ENCODE results near the gene TET3. TPM values are rescaled to one million over a fixed set of nuclear protein-coding genes. Genes with fewer than 3 reads are reported as not detected.
A peak's percentile ranks its signal among the peaks of the same experiment; 100 is the strongest.
"Not testable (repeated sequence)": the region's sequence is repeated elsewhere in the genome, so short reads cannot be mapped to it uniquely, and the experiment has no call there.

The TET3 gene
- 10.6 TPM for total RNA-seq

- peak; percentile 69 for DNase-seq
Observed at GRCh38 chr2:73984203-73984921, at the start of gene TET3. Gene TET3, plus strand, starts transcription at chr2:73984910. Its CDS starts 1,494 bp downstream, at chr2:73986404.

GRCh38 chr2:73935641-73936040, 49.1 kb upstream of the TET3 start:
- DNase-seq, result no peak

- DNase-seq, result no peak
Observed at GRCh38 chr2:73937103-73937885, 47.4 kb upstream of the TET3 start.

GRCh38 chr2:73937899-73938298, 46.8 kb upstream of the TET3 start:
- DNase-seq, result no peak

- DNase-seq, result no peak
Observed at GRCh38 chr2:73938718-73939352, 45.9 kb upstream of the TET3 start.

GRCh38 chr2:73939419-73939818, 45.3 kb upstream of the TET3 start:
- no peak for DNase-seq

GRCh38 chr2:73940066-73940465, 44.6 kb upstream of the TET3 start:
- not testable (repeated sequence) for DNase-seq

GRCh38 chr2:73942664-73943063, 42.0 kb upstream of the TET3 start:
- no peak for DNase-seq

- DNase-seq, result no peak
Observed at GRCh38 chr2:73944714-73945113, 40.0 kb upstream of the TET3 start.

GRCh38 chr2:73946215-73946614, 38.5 kb upstream of the TET3 start:
- no peak for DNase-seq

GRCh38 chr2:73946666-73947065, 38.0 kb upstream of the TET3 start:
- no peak for DNase-seq

- DNase-seq, result no peak
Observed at GRCh38 chr2:73947412-73948018, 37.2 kb upstream of the TET3 start.

GRCh38 chr2:73949802-73950201, 34.9 kb upstream of the TET3 start:
- no peak for DNase-seq

- DNase-seq, result peak; percentile 11
Observed at GRCh38 chr2:73952499-73953446, 31.9 kb upstream of the TET3 start.

- no peak for DNase-seq
Observed at GRCh38 chr2:73956218-73956865, 28.4 kb upstream of the TET3 start.

- no peak for DNase-seq
Observed at GRCh38 chr2:73961274-73961673, 23.4 kb upstream of the TET3 start.

- no peak for DNase-seq
Observed at GRCh38 chr2:73961823-73962615, 22.7 kb upstream of the TET3 start.

GRCh38 chr2:73962798-73963197, 21.9 kb upstream of the TET3 start:
- DNase-seq, result no peak

GRCh38 chr2:73963385-73964120, 21.2 kb upstream of the TET3 start:
- no peak for DNase-seq
